ENCODE data around the gene ZNF554.

DNA sequence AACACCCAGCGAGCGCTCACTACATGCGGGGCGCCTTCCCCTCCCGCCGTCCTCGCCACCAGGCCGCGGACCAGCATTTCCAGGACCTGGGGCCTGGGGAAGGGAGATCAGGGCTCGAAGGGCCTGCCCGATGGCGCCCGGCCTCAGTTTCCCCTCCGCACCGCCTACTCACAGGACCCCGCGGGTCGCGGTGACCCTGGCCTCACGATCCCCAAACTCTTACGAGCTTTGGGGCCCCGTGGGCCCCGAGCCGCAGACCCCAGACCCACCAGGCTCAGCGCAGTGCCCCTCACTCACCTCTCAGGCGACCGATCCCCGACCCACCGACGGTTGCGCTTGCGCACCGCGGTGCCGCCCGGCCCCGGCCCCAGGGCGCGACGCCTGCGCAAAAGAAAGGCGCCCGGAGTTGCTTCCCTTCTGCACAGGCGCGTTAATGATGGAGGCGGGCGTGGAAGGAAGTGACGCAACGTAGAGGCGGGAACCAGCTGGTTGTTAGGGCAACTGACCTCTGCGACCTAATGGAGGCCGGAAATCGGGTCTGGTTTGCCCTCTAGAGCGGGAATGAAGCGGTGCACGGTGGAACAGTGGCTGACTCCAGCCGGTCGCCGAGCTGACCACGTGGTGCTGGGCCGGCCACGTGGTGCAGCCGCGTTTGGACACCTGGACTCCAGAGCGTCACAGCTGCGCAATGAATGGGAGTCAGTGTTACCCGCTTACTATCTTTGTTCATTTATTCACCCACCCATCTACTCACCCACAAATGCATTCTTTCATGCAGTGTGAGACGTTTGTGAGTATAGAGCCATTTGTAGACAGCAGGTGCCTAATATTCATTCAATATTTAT, 36.5 kb upstream of the ZNF554 start, which contains the start of gene SGTA:
- TF ChIP-seq, protein P1, sequence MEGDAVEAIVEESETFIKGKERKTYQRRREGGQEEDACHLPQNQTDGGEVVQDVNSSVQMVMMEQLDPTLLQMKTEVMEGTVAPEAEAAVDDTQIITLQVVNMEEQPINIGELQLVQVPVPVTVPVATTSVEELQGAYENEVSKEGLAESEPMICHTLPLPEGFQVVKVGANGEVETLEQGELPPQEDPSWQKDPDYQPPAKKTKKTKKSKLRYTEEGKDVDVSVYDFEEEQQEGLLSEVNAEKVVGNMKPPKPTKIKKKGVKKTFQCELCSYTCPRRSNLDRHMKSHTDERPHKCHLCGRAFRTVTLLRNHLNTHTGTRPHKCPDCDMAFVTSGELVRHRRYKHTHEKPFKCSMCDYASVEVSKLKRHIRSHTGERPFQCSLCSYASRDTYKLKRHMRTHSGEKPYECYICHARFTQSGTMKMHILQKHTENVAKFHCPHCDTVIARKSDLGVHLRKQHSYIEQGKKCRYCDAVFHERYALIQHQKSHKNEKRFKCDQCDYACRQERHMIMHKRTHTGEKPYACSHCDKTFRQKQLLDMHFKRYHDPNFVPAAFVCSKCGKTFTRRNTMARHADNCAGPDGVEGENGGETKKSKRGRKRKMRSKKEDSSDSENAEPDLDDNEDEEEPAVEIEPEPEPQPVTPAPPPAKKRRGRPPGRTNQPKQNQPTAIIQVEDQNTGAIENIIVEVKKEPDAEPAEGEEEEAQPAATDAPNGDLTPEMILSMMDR (conservative IDR thresholded peaks at IDR 0.05): no peak
- TF ChIP-seq ZFX (IDR thresholded peaks at IDR 0.05): no peak

Measured in C4-2B (cell line).